Endodermal cell (in vitro differentiated cells): ENCODE measurements around the gene ALOX5AP. TPM values are rescaled to one million over a fixed set of nuclear protein-coding genes. Genes with fewer than 3 reads are reported as not detected.

Source experiments
- DNase-seq: peaks from one replicate; pipeline ENCODE4 v3.0.0-alpha.2; 2017
- H3K27ac ChIP-seq: 2 replicates; pipeline ENCODE4 v1.5.1; 2013; ENCODE audit warnings: mild to moderate bottlenecking, low read depth, low read length, moderate library complexity
- H3K27me3 ChIP-seq: 2 replicates; pipeline ENCODE4 v1.6.1; 2013; ENCODE audit warnings: mild to moderate bottlenecking, low read length, moderate library complexity; ENCODE audit not compliant: insufficient read depth, control insufficient read depth, poor library complexity, severe bottlenecking
- H3K36me3 ChIP-seq: 2 replicates; pipeline ENCODE4 v1.7.0; 2013; ENCODE audit warnings: mild to moderate bottlenecking, low read length, moderate library complexity; ENCODE audit not compliant: control insufficient read depth, insufficient read depth
- H3K4me1 ChIP-seq: one replicate; pipeline ENCODE4 v1.7.0; 2013; ENCODE audit warnings: low read length; ENCODE audit not compliant: control insufficient read depth, insufficient read depth
- H3K4me3 ChIP-seq: 2 replicates; pipeline ENCODE4 v1.5.1; 2013; ENCODE audit warnings: mild to moderate bottlenecking, low read length, moderate library complexity
- H3K9ac ChIP-seq: 2 replicates; pipeline ENCODE4 v1.6.1; 2013; ENCODE audit warnings: mild to moderate bottlenecking, low read length, moderate library complexity; ENCODE audit not compliant: poor library complexity, severe bottlenecking; ENCODE audit errors: extremely low read depth
- H3K9me3 ChIP-seq: 2 replicates; pipeline ENCODE4 v1.6.1; 2013; ENCODE audit warnings: mild to moderate bottlenecking, low read length, moderate library complexity; ENCODE audit not compliant: control insufficient read depth
- H3K27ac Mint-ChIP-seq: 2 replicates; pipeline ENCODE4 v1.8.0; 2020; ENCODE audit warnings: mixed read lengths
- H3K27me3 Mint-ChIP-seq: 2 replicates; pipeline ENCODE4 v1.8.0; 2021; ENCODE audit warnings: mild to moderate bottlenecking, mixed read lengths; ENCODE audit not compliant: insufficient read depth
- H3K36me3 Mint-ChIP-seq: 2 replicates; pipeline ENCODE4 v1.8.0; 2020; ENCODE audit warnings: low read depth, mixed read lengths
- H3K4me1 Mint-ChIP-seq: 2 replicates; pipeline ENCODE4 v1.8.0; 2020; ENCODE audit warnings: mixed read lengths
- H3K4me3 Mint-ChIP-seq: 2 replicates; pipeline ENCODE4 v1.8.0; 2020; ENCODE audit warnings: mild to moderate bottlenecking, moderate library complexity, mixed read lengths
- H3K9me3 Mint-ChIP-seq: 2 replicates; pipeline ENCODE4 v1.8.0; 2020; ENCODE audit warnings: mild to moderate bottlenecking, mixed read lengths
- CTCF ChIP-seq: fragments of 200-600 bp; sonication (generic); conservative IDR thresholded peaks from 2 replicates; pipeline ENCODE4 v1.5.0; 2021; ENCODE audit warnings: antibody characterized with exemption, mild to moderate bottlenecking
- WGBS, 2 experiments: methylation state at CpG; one replicate each; pipeline versions ENCODE4 v1.1.5 to v1.1.7; 2013; ENCODE audit warnings: missing lambda C conversion rate in 2 of 2, mixed read lengths in 1 of 2; ENCODE audit not compliant: insufficient coverage in 1 of 2, insufficient read length in 1 of 2; 5-methylcytosine and 5-hydroxymethylcytosine counted together
- total RNA-seq, 2 donors: library from RNA; stranded (reverse); fragmentation: NEBNext Ultra II Directional in 1 of 2; extraction: Animal tissue kit (Norgen Biotek cat#: 25700) in 1 of 2; gene quantifications; 2 replicates in 1 of 2; 3 replicates in 1 of 2; pipeline ENCODE4 v1.2.1, GENCODE V29; 2021

The ALOX5AP gene
- total RNA-seq, 2 donors from 2014 or later: not detected

- Histone ChIP-seq H3K4me1 (no peaks in the 10 kb centered on the region), H3K27ac (no peak overlapping the region), H3K27me3 (no peaks in the 10 kb centered on the region), H3K9me3 (no peaks in the 10 kb centered on the region), H3K9ac (no peak overlapping the region), H3K36me3 (no peaks in the 10 kb centered on the region), H3K4me3 (no peak overlapping the region)
- DNase-seq: no peak
- H3K27me3 Mint-ChIP-seq: peaks cover 2% of the 10 kb centered on the region
- H3K36me3 Mint-ChIP-seq: no peaks in the 10 kb centered on the region
- no peak overlapping the region for H3K27ac Mint-ChIP-seq
- no peaks in the 10 kb centered on the region for H3K9me3 Mint-ChIP-seq
- H3K4me1 Mint-ChIP-seq: no peaks in the 10 kb centered on the region
- WGBS, 2 experiments: 90 to 97% methylated on average over 5 to 14 of the region's 14 CpGs
- TF ChIP-seq CTCF: no peak
- H3K4me3 Mint-ChIP-seq: no peak overlapping the region
Measured at GRCh38 chr13:30689752-30690151, 45.6 kb upstream of the ALOX5AP start.

GRCh38 chr13:30690282-30691188, 44.8 kb upstream of the ALOX5AP start:
- no peak overlapping the region for H3K9ac ChIP-seq

GRCh38 chr13:30692113-30692512, 43.2 kb upstream of the ALOX5AP start:
- peaks cover 5% of the 10 kb centered on the region for H3K4me1 Mint-ChIP-seq
- Histone ChIP-seq H3K4me3 (no peak overlapping the region), H3K27ac (no peak overlapping the region), H3K9ac (no peak overlapping the region), H3K9me3 (no peaks in the 10 kb centered on the region), H3K36me3 (no peaks in the 10 kb centered on the region), H3K27me3 (no peaks in the 10 kb centered on the region), H3K4me1 (no peaks in the 10 kb centered on the region)
- H3K36me3 Mint-ChIP-seq: no peaks in the 10 kb centered on the region
- H3K4me3 Mint-ChIP-seq: no peak overlapping the region
- no peaks in the 10 kb centered on the region for H3K9me3 Mint-ChIP-seq
- no peak for DNase-seq
- TF ChIP-seq CTCF: no peak
- 57 to 100% methylated on average over 1 of the region's 1 CpG for WGBS, 2 experiments
- H3K27me3 Mint-ChIP-seq: peaks cover 2% of the 10 kb centered on the region
- H3K27ac Mint-ChIP-seq: no peak overlapping the region

More at GRCh38 chr13:30690282-30691188, 44.8 kb upstream of the ALOX5AP start:
- no peak for TF ChIP-seq CTCF
- Histone ChIP-seq H3K9me3 (no peaks in the 10 kb centered on the region), H3K4me1 (no peaks in the 10 kb centered on the region), H3K27me3 (no peaks in the 10 kb centered on the region), H3K27ac (no peak overlapping the region), H3K4me3 (no peak overlapping the region), H3K36me3 (no peaks in the 10 kb centered on the region)
- 91 to 92% methylated on average over 18 to 20 of the region's 21 CpGs for WGBS, 2 experiments
- H3K27ac Mint-ChIP-seq: no peak overlapping the region
- no peaks in the 10 kb centered on the region for H3K36me3 Mint-ChIP-seq
- no peaks in the 10 kb centered on the region for H3K4me1 Mint-ChIP-seq
- H3K4me3 Mint-ChIP-seq: no peak overlapping the region
- H3K9me3 Mint-ChIP-seq: no peaks in the 10 kb centered on the region
- DNase-seq: no peak
- peaks cover 2% of the 10 kb centered on the region for H3K27me3 Mint-ChIP-seq
